SK-N-SH (cell line): ENCODE results near the gene PCYT2. TPM values are rescaled to one million over a fixed set of nuclear protein-coding genes. Genes with fewer than 3 reads are reported as not detected.

Experiments
- CTCF ChIA-PET: fragments of 300-600, 350-600 bp; formaldehyde crosslinking; extraction: SDS; loops from one replicate; lab custom pipeline; 2021; lab: Yijun Ruan, JAX
- POLR2A ChIA-PET: fragments of 350-600 bp; sonication (Branson Sonifier 250); formaldehyde crosslinking; extraction: SDS; loops from one replicate; lab custom pipeline; 2020; ENCODE audit warnings: antibody characterized with exemption, inconsistent platforms; lab: Yijun Ruan, JAX
- DNase-seq: peaks from one replicate; pipeline ENCODE4 v3.0.0; 2012
- H2AFZ ChIP-seq: fragments of 200-600 bp; sonication (generic); 2 replicates; pipeline ENCODE4 v1.8.1; 2016; ENCODE audit warnings: antibody characterized with exemption, mild to moderate bottlenecking, low read depth
- H3F3A ChIP-seq: fragments of 200-600 bp; sonication (generic); replicated peaks from 2 replicates; pipeline ENCODE3; 2016; ENCODE audit warnings: antibody characterized with exemption, mild to moderate bottlenecking; ENCODE audit not compliant: insufficient read depth
- H3K27ac ChIP-seq, 2 experiments: fragments of 200-500 bp in 1 of 2; fragments of 200-600 bp in 1 of 2; sonication (Bioruptor generic) in 1 of 2; sonication (generic), shearing (Covaris generic) in 1 of 2; 2 replicates each; pipeline versions ENCODE4 v1.5.1 to v1.6.1; 2014 to 2016; ENCODE audit warnings: low read depth in 2 of 2, inconsistent platforms in 1 of 2, low read length in 1 of 2, mild to moderate bottlenecking in 1 of 2, mixed read lengths in 1 of 2
- H3K27me3 ChIP-seq: fragments of 200-600 bp; sonication (generic), shearing (Covaris generic); 2 replicates; pipeline ENCODE4 v1.6.1; 2016; ENCODE audit warnings: mixed run types; ENCODE audit not compliant: insufficient read depth
- H3K36me3 ChIP-seq, 2 experiments: fragments of 200-500 bp in 1 of 2; fragments of 200-600 bp in 1 of 2; sonication (Bioruptor generic) in 1 of 2; sonication (generic) in 1 of 2; replicated peaks in 1 of 2; 2 replicates each; pipeline versions ENCODE3 to v1.5.1; 2014 to 2016; ENCODE audit warnings: low read length in 1 of 2, mild to moderate bottlenecking in 1 of 2; ENCODE audit not compliant: insufficient read depth in 2 of 2, control insufficient read depth in 1 of 2
- H3K4me1 ChIP-seq, 2 experiments: fragments of 200-500 bp in 1 of 2; fragments of 200-600 bp in 1 of 2; sonication (Bioruptor generic) in 1 of 2; sonication (generic), shearing (Covaris generic) in 1 of 2; 2 replicates each; pipeline versions ENCODE4 v1.5.1 to v1.6.1; 2014 to 2016; ENCODE audit warnings: low read depth in 1 of 2, low read length in 1 of 2, mixed run types in 1 of 2; ENCODE audit not compliant: insufficient read depth in 2 of 2, control insufficient read depth in 1 of 2
- H3K4me2 ChIP-seq: fragments of 200-600 bp; sonication (generic), shearing (Covaris generic); 2 replicates; pipeline ENCODE4 v1.6.1; 2017; ENCODE audit warnings: mixed run types
- H3K4me3 ChIP-seq, 2 experiments: fragments of 200-500 bp in 1 of 2; fragments of 200-600 bp in 1 of 2; sonication (Bioruptor generic) in 1 of 2; sonication (generic), shearing (Covaris generic) in 1 of 2; 2 replicates each; pipeline versions ENCODE4 v1.5.1 to v1.8.1; 2014 to 2016; ENCODE audit warnings: low read depth in 2 of 2, inconsistent platforms in 1 of 2, low read length in 1 of 2, mild to moderate bottlenecking in 1 of 2, mixed read lengths in 1 of 2, moderate library complexity in 1 of 2
- H3K79me2 ChIP-seq: fragments of 200-600 bp; sonication (generic); 2 replicates; pipeline ENCODE4 v1.8.1; 2017; ENCODE audit warnings: mild to moderate bottlenecking; ENCODE audit not compliant: insufficient read depth
- H3K9ac ChIP-seq: fragments of 200-600 bp; sonication (generic); 2 replicates; pipeline ENCODE4 v1.6.1; 2017; ENCODE audit warnings: mixed run types
- H3K9me2 ChIP-seq: fragments of 200-600 bp; sonication (generic); 2 replicates; pipeline ENCODE4 v1.6.1; 2017; ENCODE audit warnings: mixed run types
- H3K9me3 ChIP-seq: fragments of 200-600 bp; sonication (generic); 2 replicates; pipeline ENCODE4 v1.6.1; 2017; ENCODE audit warnings: mixed run types, mild to moderate bottlenecking, moderate library complexity
- H4K20me1 ChIP-seq: fragments of 200-600 bp; sonication (generic); 2 replicates; pipeline ENCODE4 v1.6.1; 2017; ENCODE audit warnings: mild to moderate bottlenecking, mixed run types; ENCODE audit not compliant: insufficient read depth
- ELF1 ChIP-seq: IDR thresholded peaks from 2 replicates; pipeline ENCODE4 v1.4.0; 2012
- EP300 ChIP-seq, 2 experiments: IDR thresholded peaks; 2 replicates each; pipeline versions ENCODE4 v1.4.0 to v1.6.1; 2012; ENCODE audit warnings: borderline replicate concordance in 1 of 2, low read depth in 1 of 2, low read length in 1 of 2
- FOSL2 ChIP-seq: IDR thresholded peaks from 2 replicates; pipeline ENCODE4 v1.4.0; 2012; ENCODE audit warnings: low read depth, mild to moderate bottlenecking, moderate library complexity, borderline replicate concordance
- GATA2 ChIP-seq: sonication (generic); formaldehyde crosslinking; IDR thresholded peaks from 2 replicates; pipeline ENCODE4 v1.5.0; 2020; ENCODE audit warnings: mild to moderate bottlenecking, missing genetic modification reagents
- MEF2A ChIP-seq: IDR thresholded peaks from 2 replicates; pipeline ENCODE4 v1.4.0; 2012; ENCODE audit warnings: low read depth, borderline replicate concordance
- MXI1 ChIP-seq: IDR thresholded peaks from 2 replicates; pipeline ENCODE4 v1.6.1; 2012; ENCODE audit warnings: mild to moderate bottlenecking, low read depth, low read length, improper control_type of control experiment
- RAD21 ChIP-seq: IDR thresholded peaks from 2 replicates; pipeline ENCODE4 v1.6.1; 2012; ENCODE audit warnings: mild to moderate bottlenecking, low read length
- RCOR1 ChIP-seq: fragments of 150-350 bp; IDR thresholded peaks from 2 replicates; pipeline ENCODE4 v1.6.1; 2017; ENCODE audit warnings: antibody characterized with exemption, low read length
- RFX5 ChIP-seq: IDR thresholded peaks from 2 replicates; pipeline ENCODE4 v1.6.1; 2012; ENCODE audit warnings: mild to moderate bottlenecking, improper control_type of control experiment, low read length
- RXRA ChIP-seq: IDR thresholded peaks from 2 replicates; pipeline ENCODE4 v1.4.0; 2012; ENCODE audit warnings: low read depth, mild to moderate bottlenecking, borderline replicate concordance
- WGBS: methylation state at CpG from one replicate; pipeline ENCODE4 v1.1.6; 2017; ENCODE audit warnings: low lambda C conversion rate; 5-methylcytosine and 5-hydroxymethylcytosine counted together
- polyA plus RNA-seq, 3 experiments: library from polyadenylated mRNA; depleted of rRNA; stranded (reverse); fragments of >200 nt; gene quantifications; 2 replicates each; pipeline ENCODE4 v1.2.3, GENCODE V29; 2012
- TF ChIP-seq, protein P1 (sequence below): fragments of 200-600 bp; sonication (generic); IDR thresholded peaks from 2 replicates; pipeline ENCODE4 v1.6.1; 2017; ENCODE audit warnings: antibody characterized with exemption, mild to moderate bottlenecking, moderate library complexity
- TF ChIP-seq, protein P2 (sequence below): IDR thresholded peaks from 2 replicates; pipeline ENCODE4; 2012

Gene PCYT2
- polyA plus RNA-seq, 1 of the 3 experiments (the other 2 are of a cell fraction), result 46.2 TPM

DNA sequence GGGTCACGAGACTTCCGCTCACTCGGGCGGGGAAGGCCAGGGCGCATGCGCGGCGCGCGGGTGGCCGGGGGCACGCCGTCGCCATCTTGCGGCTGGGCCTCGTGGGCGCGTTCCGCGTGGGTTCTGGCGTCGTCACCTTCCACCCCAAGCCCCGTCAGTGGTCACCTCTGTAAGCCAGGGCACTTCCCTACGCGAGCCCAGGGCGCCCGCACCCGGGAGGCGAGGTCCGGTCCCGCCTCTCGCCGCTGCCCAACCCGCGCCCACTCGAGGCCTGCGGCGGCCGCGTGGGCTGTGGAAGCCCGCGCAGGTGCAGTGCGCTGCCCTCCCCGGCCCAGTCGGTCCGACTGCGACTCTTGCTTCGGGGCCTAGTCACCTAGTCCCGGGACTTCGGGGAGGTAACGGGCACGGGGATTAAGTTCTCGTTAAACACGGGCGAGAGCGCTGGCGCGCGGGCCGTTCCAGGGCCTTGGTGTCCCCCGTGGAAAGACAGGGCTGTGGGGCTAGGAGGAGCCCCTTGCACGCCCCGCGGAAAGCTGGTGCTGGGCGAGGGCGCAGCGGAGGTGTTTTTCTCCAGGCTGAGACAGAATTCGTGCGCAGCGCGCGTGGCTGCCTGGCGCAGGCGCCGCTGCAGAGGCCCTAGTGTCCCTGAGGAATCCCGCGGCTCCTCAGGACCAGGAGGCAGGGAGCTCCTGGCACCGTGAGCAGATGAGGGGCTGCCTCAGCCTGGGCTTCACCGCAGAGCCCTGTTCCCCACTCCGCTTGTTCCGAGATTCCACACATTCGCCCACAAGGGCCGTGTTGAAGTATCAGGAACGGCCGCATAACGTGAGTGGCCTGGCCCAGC lies 39.6 kb downstream of the PCYT2 start (continued):
- TF ChIP-seq GATA2 (CRISPR knock-in tag) (no peak), FOSL2 (no peak), ELF1 (peak; percentile 95; the same call in 1 of the 2 replicates), RFX5 (no peak), MEF2A (no peak), RCOR1 (no peak)
- TF ChIP-seq, protein P1, sequence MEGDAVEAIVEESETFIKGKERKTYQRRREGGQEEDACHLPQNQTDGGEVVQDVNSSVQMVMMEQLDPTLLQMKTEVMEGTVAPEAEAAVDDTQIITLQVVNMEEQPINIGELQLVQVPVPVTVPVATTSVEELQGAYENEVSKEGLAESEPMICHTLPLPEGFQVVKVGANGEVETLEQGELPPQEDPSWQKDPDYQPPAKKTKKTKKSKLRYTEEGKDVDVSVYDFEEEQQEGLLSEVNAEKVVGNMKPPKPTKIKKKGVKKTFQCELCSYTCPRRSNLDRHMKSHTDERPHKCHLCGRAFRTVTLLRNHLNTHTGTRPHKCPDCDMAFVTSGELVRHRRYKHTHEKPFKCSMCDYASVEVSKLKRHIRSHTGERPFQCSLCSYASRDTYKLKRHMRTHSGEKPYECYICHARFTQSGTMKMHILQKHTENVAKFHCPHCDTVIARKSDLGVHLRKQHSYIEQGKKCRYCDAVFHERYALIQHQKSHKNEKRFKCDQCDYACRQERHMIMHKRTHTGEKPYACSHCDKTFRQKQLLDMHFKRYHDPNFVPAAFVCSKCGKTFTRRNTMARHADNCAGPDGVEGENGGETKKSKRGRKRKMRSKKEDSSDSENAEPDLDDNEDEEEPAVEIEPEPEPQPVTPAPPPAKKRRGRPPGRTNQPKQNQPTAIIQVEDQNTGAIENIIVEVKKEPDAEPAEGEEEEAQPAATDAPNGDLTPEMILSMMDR, result peak; percentile 37; the same call in 1 of the 2 replicates

DNA sequence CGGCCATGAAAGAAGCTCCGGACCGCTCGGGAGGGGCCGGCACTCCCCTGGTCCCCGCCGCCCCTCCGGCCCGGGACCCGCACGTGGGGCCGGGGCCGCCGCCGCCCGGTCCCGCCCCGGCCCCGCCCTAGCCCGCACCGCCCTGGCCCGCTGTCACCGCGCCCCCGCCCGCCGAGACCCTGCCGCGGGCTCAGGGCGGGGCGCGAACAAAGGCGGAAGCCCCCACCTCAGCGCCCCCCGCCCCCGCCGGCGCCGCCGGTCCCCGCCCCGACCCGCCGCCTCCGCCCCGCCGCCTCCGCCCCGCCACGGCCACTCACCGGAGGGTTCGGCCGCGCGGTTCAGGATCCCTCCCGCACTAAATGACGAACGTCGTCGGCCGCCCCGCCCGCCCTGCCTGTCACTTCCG lies 40.2 kb downstream of the PCYT2 start, which contains the start of gene ARHGDIA:
TSS of gene ARHGDIA (minus strand) at position 357 of the 406 bp plus-strand sequence. CDS start 1,407 bp downstream, outside the sequence.
- H3K27me3 ChIP-seq, result no peaks in the 10 kb centered on the region
- H3K79me2 ChIP-seq, result peaks cover 54% of the 10 kb centered on the region
- no peaks in the 10 kb centered on the region for H3K9me2 ChIP-seq
- H3K4me3 ChIP-seq, result peak within 1 kb of the TSS; percentile 83 to 97
- H3K9me3 ChIP-seq, result no peaks in the 10 kb centered on the region
- peak within 1 kb of the TSS; percentile 99 for H3K9ac ChIP-seq
- peaks cover 77% of the 10 kb centered on the region for H3F3A ChIP-seq
- H3K36me3 ChIP-seq, result peaks cover 19 to 25% of the 10 kb centered on the region in 2 experiments
- CTCF ChIA-PET, result interaction anchor here (1.1 to 6.9 kb wide), 12 partner anchors 10 to 166 kb away, joined by 4 to 54 read pairs (median 21); partner anchors contain the start of genes ALYREF, ANAPC11, CENPX and DCXR
- peak within 1 kb of the TSS; percentile 69 for H2AFZ ChIP-seq
- POLR2A ChIA-PET, result interaction anchor here (0.7 to 2.4 kb wide), 6 partner anchors 10 to 188 kb away, joined by 3 to 16 read pairs (median 6); partner anchors contain the start of genes ARL16, HGS, MAFG and MCRIP1
- WGBS, result 0% methylated on average over 5 of the region's 64 CpGs
- peaks cover 39% of the 10 kb centered on the region for H4K20me1 ChIP-seq
- peak within 1 kb of the TSS; percentile 100 for H3K4me2 ChIP-seq
- peak within 1 kb of the TSS; percentile 95 for H3K27ac ChIP-seq
- TF ChIP-seq MXI1 (no peak), EP300 (IDR thresholded peaks at IDR 0.05; ENCODE audit: borderline replicate concordance in 1 of 2, low read depth in 1 of 2, low read length in 1 of 2) (no peak), RXRA (no peak), RAD21 (no peak)
- TF ChIP-seq, protein P2, sequence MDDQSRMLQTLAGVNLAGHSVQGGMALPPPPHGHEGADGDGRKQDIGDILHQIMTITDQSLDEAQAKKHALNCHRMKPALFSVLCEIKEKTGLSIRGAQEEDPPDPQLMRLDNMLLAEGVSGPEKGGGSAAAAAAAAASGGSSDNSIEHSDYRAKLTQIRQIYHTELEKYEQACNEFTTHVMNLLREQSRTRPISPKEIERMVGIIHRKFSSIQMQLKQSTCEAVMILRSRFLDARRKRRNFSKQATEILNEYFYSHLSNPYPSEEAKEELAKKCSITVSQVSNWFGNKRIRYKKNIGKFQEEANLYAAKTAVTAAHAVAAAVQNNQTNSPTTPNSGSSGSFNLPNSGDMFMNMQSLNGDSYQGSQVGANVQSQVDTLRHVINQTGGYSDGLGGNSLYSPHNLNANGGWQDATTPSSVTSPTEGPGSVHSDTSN, result peak; percentile 58
- peaks cover 24 to 47% of the 10 kb centered on the region in 2 experiments; a peak in 3 of 4 replicates for H3K4me1 ChIP-seq
- no peak for DNase-seq
